GM18526 (cell line): ENCODE measurements around the gene LRRN4.

Experiments used
- POLR2A ChIP-seq: IDR thresholded peaks from 3 replicates; pipeline ENCODE4 v1.6.1; 2011; ENCODE audit not compliant: insufficient read length; ENCODE audit errors: extremely low read depth

LRRN4 gene

GRCh38 chr20:6045566-6045965, 8.3 kb downstream of the LRRN4 start:
- no peak for TF ChIP-seq POLR2A

DNA sequence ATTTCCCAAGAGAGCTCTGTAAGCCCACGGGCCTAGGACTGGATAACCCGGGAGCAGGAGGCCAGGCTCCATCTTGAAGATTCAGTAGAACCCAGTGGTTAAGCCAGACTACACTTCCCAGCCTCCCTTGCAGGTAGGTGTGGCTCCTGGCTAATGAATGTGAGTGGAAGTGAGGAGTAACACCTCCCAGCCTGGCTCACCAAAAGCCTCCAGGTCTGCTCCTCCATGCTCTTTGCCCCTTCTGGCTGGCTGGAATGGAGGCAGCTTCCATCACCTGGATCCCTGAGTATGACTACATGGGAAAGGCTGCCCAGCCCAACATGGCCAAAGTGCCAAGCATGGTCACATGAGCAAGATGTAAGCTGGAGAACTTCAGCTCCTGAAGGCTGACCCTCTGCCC, 9.7 kb downstream of the LRRN4 start:
- TF ChIP-seq POLR2A = no peak

DNA sequence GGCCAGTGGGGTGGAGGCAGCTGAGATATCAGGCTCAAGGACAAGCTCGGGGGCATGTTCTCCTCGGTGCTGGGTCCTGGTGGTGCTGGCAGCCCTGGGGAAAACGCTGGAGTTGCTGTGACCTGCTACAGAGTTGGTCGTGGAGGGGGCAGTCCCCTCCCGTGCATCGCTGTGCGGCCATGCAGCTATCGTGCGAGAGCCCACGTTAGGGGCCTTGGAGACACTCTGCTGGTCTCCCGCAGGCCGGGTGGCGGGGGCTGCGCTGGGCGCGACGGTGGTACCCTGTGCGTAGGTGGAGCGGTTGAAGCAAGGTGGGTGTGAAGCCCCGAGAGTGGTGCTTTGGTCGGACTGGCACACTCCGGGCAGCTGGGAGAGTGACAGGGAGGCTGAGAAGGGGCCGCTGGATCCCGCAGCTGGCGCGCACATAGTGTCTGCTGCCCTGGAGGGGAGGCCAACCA, 12.0 kb downstream of the LRRN4 start:
- no peak for TF ChIP-seq POLR2A

- TF ChIP-seq POLR2A = no peak
Observed at GRCh38 chr20:6040958-6041807, 12.7 kb downstream of the LRRN4 start.

DNA sequence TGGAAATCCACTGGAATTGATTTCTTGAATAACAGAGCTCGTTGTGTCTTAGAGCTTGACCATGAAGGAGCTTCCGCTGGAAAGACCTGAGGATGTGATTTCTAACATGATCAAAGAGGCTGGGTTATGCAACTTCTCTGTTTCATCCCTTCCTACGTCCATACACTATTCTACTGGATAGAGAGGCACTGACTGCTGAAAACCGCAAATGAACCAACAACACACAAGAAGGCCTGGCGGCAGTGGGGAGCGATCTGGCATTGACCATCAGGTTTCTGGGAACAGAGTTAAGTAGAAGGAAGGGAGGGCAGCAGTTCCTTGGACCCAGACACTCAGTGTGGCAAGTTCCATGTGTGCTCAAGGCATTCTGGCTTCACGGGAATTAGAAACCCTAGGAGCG, 13.3 kb downstream of the LRRN4 start:
- TF ChIP-seq POLR2A = no peak

DNA sequence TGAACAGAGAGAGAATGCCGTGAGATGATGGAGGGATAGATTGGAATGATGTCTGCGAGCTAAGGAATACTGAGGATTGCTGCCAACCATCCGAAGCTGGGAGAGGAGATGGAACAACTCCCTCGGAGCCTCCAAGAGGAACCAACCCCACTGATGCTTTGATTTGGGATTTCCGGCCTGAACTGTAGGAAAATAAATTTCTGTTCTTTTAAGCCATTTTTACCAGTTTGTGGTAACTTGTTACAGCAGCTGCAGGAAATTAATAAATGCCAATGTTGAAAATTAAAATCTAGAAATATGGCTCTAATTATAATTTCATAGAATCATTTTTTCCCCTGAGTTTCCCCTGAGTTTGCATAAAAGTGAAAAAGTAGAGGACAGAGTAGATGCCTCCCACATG, 14.1 kb downstream of the LRRN4 start:
- no peak for TF ChIP-seq POLR2A

DNA sequence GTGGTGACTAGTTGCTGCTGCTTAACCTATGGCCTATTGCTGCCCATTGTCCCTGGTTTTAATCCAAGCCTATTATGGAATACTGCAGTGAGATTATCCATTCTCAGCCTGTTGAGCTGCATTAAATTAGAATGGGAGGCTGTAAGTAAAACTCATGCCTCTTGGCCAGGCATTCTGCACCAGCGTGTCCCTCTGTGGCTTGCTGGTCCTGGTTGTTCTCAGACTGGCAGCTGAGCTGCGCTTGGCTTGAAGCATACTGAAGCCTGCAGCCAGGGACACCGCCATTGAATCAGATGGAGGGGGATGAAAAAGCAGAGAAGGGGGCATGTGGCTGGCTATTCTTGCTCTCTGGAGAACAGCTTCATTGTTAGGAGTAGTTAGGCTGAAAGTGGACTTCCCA, 15.6 kb downstream of the LRRN4 start:
- no peak for TF ChIP-seq POLR2A

DNA sequence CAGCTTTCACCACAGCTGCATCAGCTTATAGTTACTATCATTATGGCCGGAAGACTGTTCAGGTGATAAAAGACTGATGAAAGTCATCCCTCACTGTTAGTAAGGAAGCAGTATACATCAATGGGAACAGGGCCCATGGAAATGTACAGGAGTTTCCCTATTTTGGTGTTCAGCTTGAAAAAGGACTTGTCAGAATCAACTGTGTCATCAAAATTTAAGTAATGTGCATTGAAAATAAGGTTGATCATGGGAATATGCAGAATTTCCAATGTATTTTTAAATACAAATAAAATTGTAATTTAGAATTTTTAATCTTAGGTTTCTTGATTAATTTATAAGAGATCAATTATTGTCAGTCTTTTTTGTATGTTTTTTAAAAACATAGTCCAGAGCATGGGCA, 16.8 kb downstream of the LRRN4 start:
- TF ChIP-seq POLR2A = no peak

- no peak for TF ChIP-seq POLR2A
Observed at GRCh38 chr20:6036213-6036612, 17.6 kb downstream of the LRRN4 start.

DNA sequence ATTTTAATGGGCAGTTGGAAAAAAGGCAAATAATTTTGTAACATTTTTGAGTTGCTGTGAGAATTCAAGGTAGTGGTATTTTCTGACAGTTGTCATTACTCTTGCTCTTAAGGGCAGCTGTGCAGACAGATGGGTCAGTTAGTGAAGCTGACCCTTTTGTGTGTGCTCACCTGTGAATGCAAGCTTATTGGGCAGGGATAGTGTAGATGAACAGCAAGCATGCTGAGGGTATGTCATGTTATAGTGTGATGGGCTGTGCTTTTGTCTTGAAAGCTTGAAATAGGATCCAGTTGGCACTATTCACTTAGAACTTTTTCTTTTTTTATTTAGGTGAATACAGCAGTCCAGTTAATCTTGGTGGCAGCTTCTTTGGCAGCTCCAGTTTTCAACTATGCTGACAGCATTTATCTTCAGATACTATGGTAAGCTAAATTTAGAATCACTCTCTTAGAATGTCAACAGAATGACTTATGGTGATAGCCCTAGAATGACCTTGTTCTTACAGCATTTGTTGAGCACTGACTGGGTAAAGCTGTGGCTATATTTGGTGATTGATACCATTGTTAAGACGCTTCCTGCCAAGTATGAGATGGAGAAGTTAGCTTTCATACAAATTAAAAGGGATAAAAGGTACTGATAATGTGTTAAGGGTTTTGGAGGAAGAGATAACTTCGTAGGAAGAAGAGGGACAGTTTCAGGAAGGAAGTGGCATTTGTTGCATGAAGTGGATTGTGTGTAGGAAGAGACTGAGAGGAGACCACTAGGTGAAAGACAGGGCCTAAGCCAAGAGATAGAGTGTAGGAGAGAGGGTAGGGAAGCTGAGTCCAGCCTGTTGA, 19.5 kb downstream of the LRRN4 start:
- TF ChIP-seq POLR2A = no peak

GRCh38 chr20:6030453-6031080, 23.3 kb downstream of the LRRN4 start:
- TF ChIP-seq POLR2A = no peak

GRCh38 chr20:6029538-6029937, 24.3 kb downstream of the LRRN4 start:
- no peak for TF ChIP-seq POLR2A

DNA sequence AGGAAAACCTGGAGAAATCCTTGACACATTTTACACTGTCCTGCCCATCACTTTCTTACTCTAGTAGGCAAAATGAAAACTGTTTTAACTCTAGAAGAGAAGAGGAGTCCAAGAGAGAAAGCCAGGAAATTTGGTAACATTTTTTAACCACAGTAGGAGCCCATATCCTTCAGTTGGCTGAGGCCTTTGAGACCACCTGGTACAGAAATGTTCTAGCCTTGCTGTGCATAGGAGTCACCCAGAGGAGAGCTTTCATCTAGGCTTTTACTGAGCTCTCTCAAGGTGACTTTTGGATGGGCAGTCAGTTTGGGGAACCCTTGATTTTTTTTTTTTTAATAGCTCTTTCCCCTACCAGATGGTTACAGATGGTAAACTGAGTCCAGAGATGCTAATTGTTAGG, 25.0 kb downstream of the LRRN4 start:
- TF ChIP-seq POLR2A = no peak

DNA sequence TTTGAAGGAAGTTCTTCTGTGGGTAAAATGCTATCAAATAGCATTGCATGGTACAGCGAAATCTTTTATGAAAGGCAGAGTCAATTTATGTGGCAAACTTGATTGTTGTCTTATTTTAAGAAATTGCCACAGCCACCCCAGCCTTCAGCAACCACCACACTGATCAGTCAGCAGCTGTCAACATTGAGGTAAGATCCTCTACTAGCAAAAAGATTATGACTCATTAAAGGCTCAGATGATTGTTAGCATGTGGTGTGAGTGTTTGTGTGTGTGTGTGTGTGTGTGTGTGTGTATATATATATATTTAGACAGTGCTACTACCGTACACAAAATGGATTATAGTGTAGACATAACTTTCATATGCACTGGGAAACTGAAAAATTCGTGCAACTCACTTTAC, 27.8 kb downstream of the LRRN4 start:
- TF ChIP-seq POLR2A = no peak

- TF ChIP-seq POLR2A = no peak
Observed at GRCh38 chr20:6024768-6025167, 29.1 kb downstream of the LRRN4 start.

DNA sequence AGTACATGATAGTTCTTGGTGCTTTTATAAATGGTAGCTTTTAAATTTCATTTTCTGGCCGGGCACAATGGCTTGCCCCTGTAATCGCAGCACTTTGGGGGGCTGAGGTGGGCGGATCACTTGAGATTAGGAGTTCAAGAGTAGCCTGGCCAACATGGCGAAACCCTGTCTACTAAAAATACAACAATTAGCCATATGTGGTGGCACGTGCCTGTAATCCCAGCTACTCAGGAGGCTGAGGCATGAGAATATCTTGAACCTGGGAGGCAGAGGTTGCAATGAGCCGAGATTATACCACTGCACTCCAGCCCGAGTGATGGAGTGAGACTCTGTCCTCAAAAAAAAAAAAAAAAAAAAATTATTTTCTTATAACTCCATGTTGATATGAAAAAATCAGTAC, 36.0 kb downstream of the LRRN4 start:
- no peak for TF ChIP-seq POLR2A
